Measurements from ENCODE around the gene NT5C2.
"Not testable (repeated sequence)": the region's sequence is repeated elsewhere in the genome, so short reads cannot be mapped to it uniquely, and the experiment has no call there.

Gene NT5C2

GRCh38 chr10:103232131-103232673 lies 39.1 kb upstream of the NT5C2 start:
- Histone ChIP-seq H3K4me3 (ENCODE audit: low read depth, low read length) (no peak overlapping the region), H3K36me3 (no peaks in the 10 kb centered on the region), H3K27me3 (ENCODE audit: insufficient read depth, low read depth, severe bottlenecking) (no peaks in the 10 kb centered on the region), H3K9me3 (ENCODE audit: severe bottlenecking) (no peaks in the 10 kb centered on the region), H3K27ac (no peak overlapping the region)
- TF ChIP-seq CTCF (IDR thresholded peaks at IDR 0.05; ENCODE audit: low read depth, low read length): no peak
- DNase-seq: no peak

- TF ChIP-seq CTCF (IDR thresholded peaks at IDR 0.05; ENCODE audit: low read depth, low read length): no peak
- no peak for DNase-seq
- Histone ChIP-seq H3K4me3 (ENCODE audit: low read depth, low read length) (no peak overlapping the region), H3K27me3 (ENCODE audit: insufficient read depth, low read depth, severe bottlenecking) (no peaks in the 10 kb centered on the region), H3K36me3 (no peaks in the 10 kb centered on the region), H3K9me3 (ENCODE audit: severe bottlenecking) (no peaks in the 10 kb centered on the region), H3K27ac (no peak overlapping the region)
Observed at GRCh38 chr10:103231047-103231551, 38.0 kb upstream of the NT5C2 start.

- H3K9me3 ChIP-seq (ENCODE audit: severe bottlenecking): peaks cover 10% of the 10 kb centered on the region
- TF ChIP-seq CTCF (IDR thresholded peaks at IDR 0.05; ENCODE audit: low read depth, low read length): no peak
- no peaks in the 10 kb centered on the region for H3K36me3 ChIP-seq
- H3K27ac ChIP-seq: no peak overlapping the region
- no peak for DNase-seq
- no peaks in the 10 kb centered on the region for H3K27me3 ChIP-seq (ENCODE audit: insufficient read depth, low read depth, severe bottlenecking)
- H3K4me3 ChIP-seq (ENCODE audit: low read depth, low read length): no peak overlapping the region
Observed at GRCh38 chr10:103227416-103227815, 34.3 kb upstream of the NT5C2 start.

GRCh38 chr10:103225939-103226338 lies 32.9 kb upstream of the NT5C2 start:
- H3K27me3 ChIP-seq (ENCODE audit: insufficient read depth, low read depth, severe bottlenecking): no peaks in the 10 kb centered on the region
- DNase-seq: no peak
- H3K9me3 ChIP-seq (ENCODE audit: severe bottlenecking): peaks cover 10% of the 10 kb centered on the region
- no peaks in the 10 kb centered on the region for H3K36me3 ChIP-seq
- H3K4me3 ChIP-seq (ENCODE audit: low read depth, low read length): no peak overlapping the region
- TF ChIP-seq CTCF (IDR thresholded peaks at IDR 0.05; ENCODE audit: low read depth, low read length): no peak
- H3K27ac ChIP-seq: no peak overlapping the region

- H3K27me3 ChIP-seq (ENCODE audit: insufficient read depth, low read depth, severe bottlenecking); DNase-seq; H3K36me3 ChIP-seq; H3K4me3 ChIP-seq (ENCODE audit: low read depth, low read length); H3K27ac ChIP-seq: not testable (repeated sequence)
- peaks cover 10% of the 10 kb centered on the region for H3K9me3 ChIP-seq (ENCODE audit: severe bottlenecking)
Observed at GRCh38 chr10:103224721-103225120, 31.6 kb upstream of the NT5C2 start.

GRCh38 chr10:103224133-103224532 lies 31.1 kb upstream of the NT5C2 start:
- TF ChIP-seq CTCF (IDR thresholded peaks at IDR 0.05; ENCODE audit: low read depth, low read length): no peak

GRCh38 chr10:103216362-103216761 lies 23.3 kb upstream of the NT5C2 start:
- not testable (repeated sequence) for H3K27ac ChIP-seq

More at GRCh38 chr10:103224133-103224532, 31.1 kb upstream of the NT5C2 start:
- Histone ChIP-seq H3K4me3 (ENCODE audit: low read depth, low read length) (no peak overlapping the region), H3K36me3 (no peaks in the 10 kb centered on the region), H3K9me3 (ENCODE audit: severe bottlenecking) (peaks cover 10% of the 10 kb centered on the region), H3K27ac (no peak overlapping the region), H3K27me3 (ENCODE audit: insufficient read depth, low read depth, severe bottlenecking) (no peaks in the 10 kb centered on the region)
- no peak for DNase-seq

More at GRCh38 chr10:103216362-103216761, 23.3 kb upstream of the NT5C2 start:
- not testable (repeated sequence) for H3K4me3 ChIP-seq (ENCODE audit: low read depth, low read length); H3K9me3 ChIP-seq (ENCODE audit: severe bottlenecking); DNase-seq; H3K27me3 ChIP-seq (ENCODE audit: insufficient read depth, low read depth, severe bottlenecking); H3K36me3 ChIP-seq

All from WERI-Rb-1 (cell line).